K562 (cell line): ENCODE measurements around the gene PRF1. TPM values are rescaled to one million over a fixed set of nuclear protein-coding genes. Genes with fewer than 3 reads are reported as not detected.

Experiments used
- ARID1B ChIP-seq: fragments of 450-650 bp; IDR thresholded peaks from 2 replicates; pipeline ENCODE4 v1.6.1; 2016; ENCODE audit warnings: antibody characterized with exemption, mild to moderate bottlenecking, inconsistent platforms
- FOXA3 ChIP-seq, 2 experiments: fragments of 450-650 bp in 1 of 2; sonication (generic) in 1 of 2; formaldehyde crosslinking; IDR thresholded peaks in 1 of 2; conservative IDR thresholded peaks in 1 of 2; 2 replicates each; pipeline versions ENCODE4 v1.4.0 to v1.8.0; 2020 to 2022; ENCODE audit warnings: mild to moderate bottlenecking in 2 of 2, missing genetic modification reagents in 1 of 2
- HLTF ChIP-seq: fragments of 450-650 bp; IDR thresholded peaks from 2 replicates; pipeline ENCODE4 v1.6.1; 2016
- HMGN3 ChIP-seq: IDR thresholded peaks from 2 replicates; pipeline ENCODE4 v1.6.1; 2011; ENCODE audit warnings: borderline replicate concordance, low read depth, mild to moderate bottlenecking, mixed read lengths, low read length; ENCODE audit not compliant: insufficient read length; ENCODE audit errors: extremely low read depth
- HNRNPK ChIP-seq: fragments of 200-400 bp; formaldehyde crosslinking; IDR thresholded peaks from one replicate; pipeline ENCODE4 v1.6.1; 2018; ENCODE audit warnings: mild to moderate bottlenecking, low read depth, low read length; ENCODE audit not compliant: poor library complexity, severe bottlenecking
- MAZ ChIP-seq, 2 experiments: fragments of 450-650 bp in 1 of 2; sonication (generic) in 1 of 2; formaldehyde crosslinking; IDR thresholded peaks in 1 of 2; conservative IDR thresholded peaks in 1 of 2; 2 replicates each; pipeline versions ENCODE4 v1.4.0 to v1.5.0; 2020; ENCODE audit warnings: mild to moderate bottlenecking in 1 of 2, missing genetic modification reagents in 1 of 2
- MEIS2 ChIP-seq: fragments of 450-650 bp; IDR thresholded peaks from 2 replicates; pipeline ENCODE4 v1.6.1; 2014; ENCODE audit warnings: mild to moderate bottlenecking; ENCODE audit not compliant: partially characterized antibody
- NFATC3 ChIP-seq: fragments of 450-650 bp; IDR thresholded peaks from 2 replicates; pipeline ENCODE4 v1.6.1; 2017; ENCODE audit warnings: mild to moderate bottlenecking
- PCBP2 ChIP-seq: fragments of 200-400 bp; formaldehyde crosslinking; IDR thresholded peaks from 2 replicates; pipeline ENCODE4 v1.6.1; 2018; ENCODE audit warnings: low read length, low read depth, mild to moderate bottlenecking, moderate library complexity; ENCODE audit not compliant: poor library complexity, severe bottlenecking
- PYGO2 ChIP-seq: fragments of 450-650 bp; IDR thresholded peaks from 2 replicates; pipeline ENCODE4 v1.6.1; 2016; ENCODE audit warnings: mild to moderate bottlenecking, missing genetic modification characterization, moderate library complexity, missing compliant biosample characterization
- SNIP1 ChIP-seq: fragments of 450-650 bp; IDR thresholded peaks from 2 replicates; pipeline ENCODE4 v1.7.1; 2017; ENCODE audit warnings: low read depth, mild to moderate bottlenecking
- ZKSCAN3 ChIP-seq: fragments of 250-450 bp; sonication (Bioruptor Pico); IDR thresholded peaks from 2 replicates; pipeline ENCODE4 v1.4.0; 2020
- ZNF696 ChIP-seq: fragments of 250-450 bp; sonication (Bioruptor Pico); conservative IDR thresholded peaks from 2 replicates; pipeline ENCODE4 v1.4.0; 2020; ENCODE audit warnings: mild to moderate bottlenecking, moderate library complexity
- polyA plus RNA-seq, 8 experiments: library from polyadenylated mRNA; depleted of rRNA in 4 of 8; stranded (reverse) in 5 of 8; unstranded in 3 of 8; fragments of >200 nt; fragmentation: Nextera tagmentation in 2 of 8; fragmentation: Illumina TruSeq in 1 of 8; extraction: Ambion mirVana in 2 of 8; extraction: Trizol in 1 of 8; gene quantifications; 2 replicates each; pipeline versions ENCODE4 v1.2.1 to v1.2.3, GENCODE V29; 2011 to 2014; ENCODE audit warnings: inconsistent platforms in 1 of 8, missing spikeins in 1 of 8
- total RNA-seq, 7 experiments: library from RNA; depleted of rRNA in 6 of 7; stranded (reverse); fragments of >200 nt in 6 of 7; fragmentation: Illumina TruSeq in 2 of 7; extraction: Trizol in 2 of 7; gene quantifications; 2 replicates each; pipeline versions ENCODE4 v1.2.1 to v1.2.3, GENCODE V29; 2011 to 2021; ENCODE audit warnings: low replicate concordance in 1 of 7
- TF ChIP-seq, protein P1 (sequence below): fragments of 450-650 bp; IDR thresholded peaks from 2 replicates; pipeline ENCODE4 v1.7.0; 2016; ENCODE audit warnings: borderline replicate concordance
- TF ChIP-seq, protein P2 (sequence below): fragments of 250-450 bp; sonication (Bioruptor Pico); IDR thresholded peaks from 2 replicates; pipeline ENCODE4 v1.8.0; 2021; ENCODE audit warnings: mild to moderate bottlenecking, moderate library complexity
- TF ChIP-seq, protein P3 (sequence below): sonication (generic); formaldehyde crosslinking; IDR thresholded peaks from 2 replicates; pipeline ENCODE4 v1.8.0; 2022; ENCODE audit warnings: mild to moderate bottlenecking, missing genetic modification reagents, borderline replicate concordance
- TF ChIP-seq, protein P4 (sequence below): fragments of 450-650 bp; IDR thresholded peaks from one replicate; pipeline ENCODE4 v1.6.1; 2018; ENCODE audit warnings: mild to moderate bottlenecking, moderate library complexity; ENCODE audit not compliant: partially characterized antibody

The PRF1 gene
- total and polyA plus RNA-seq, 9 of the 15 experiments (the other 6 are each of a cell fraction or from before 2014, with no cell fraction given) = 3.8 to 8.6 (median 6.3) TPM

DNA sequence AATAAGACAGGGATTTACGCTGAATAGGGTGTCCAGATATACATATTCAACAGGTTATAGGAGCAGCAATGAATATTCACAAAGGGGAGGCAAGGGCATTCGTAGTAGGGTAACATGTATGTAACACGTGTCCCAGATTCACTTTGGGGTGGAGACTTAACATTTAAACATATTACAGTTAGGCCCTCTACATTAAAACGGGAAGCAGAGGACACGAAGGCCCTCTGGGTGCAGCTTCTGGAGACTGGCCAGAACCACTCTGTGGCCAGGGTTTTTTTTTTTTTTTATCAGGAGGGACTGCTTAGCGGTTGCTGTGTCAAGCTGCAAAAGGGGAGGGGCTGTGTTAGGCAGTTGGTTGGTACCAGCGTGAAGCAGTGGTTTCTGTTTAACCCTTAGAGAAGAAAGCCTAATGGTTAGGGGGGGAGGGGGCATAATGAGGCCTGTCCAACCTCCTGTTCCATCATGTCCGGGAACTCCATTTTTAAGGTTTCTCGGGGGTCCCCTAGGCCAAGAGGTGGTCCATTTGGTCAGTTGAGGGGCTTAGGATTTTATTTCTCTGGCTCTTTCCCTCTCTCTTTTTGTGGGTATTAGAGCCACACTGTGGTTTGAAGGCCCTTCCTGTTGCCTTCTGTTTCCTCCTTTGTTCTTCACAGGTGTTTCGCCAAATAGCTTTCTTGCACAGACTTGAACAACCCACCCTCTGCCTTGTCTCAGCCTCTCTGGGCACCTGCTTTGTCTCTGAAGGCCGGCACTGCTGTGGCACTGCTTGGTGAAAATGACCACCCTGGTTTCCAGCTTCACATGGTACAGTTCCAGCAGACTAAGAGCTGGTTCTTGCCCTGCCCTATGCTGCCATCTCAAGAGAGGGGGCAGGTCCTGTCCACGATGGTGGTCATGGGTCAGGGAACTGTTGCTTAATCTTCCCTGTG is 26.4 kb downstream of the PRF1 start (continued):
- no peak for TF ChIP-seq PCBP2
- TF ChIP-seq, protein P1, sequence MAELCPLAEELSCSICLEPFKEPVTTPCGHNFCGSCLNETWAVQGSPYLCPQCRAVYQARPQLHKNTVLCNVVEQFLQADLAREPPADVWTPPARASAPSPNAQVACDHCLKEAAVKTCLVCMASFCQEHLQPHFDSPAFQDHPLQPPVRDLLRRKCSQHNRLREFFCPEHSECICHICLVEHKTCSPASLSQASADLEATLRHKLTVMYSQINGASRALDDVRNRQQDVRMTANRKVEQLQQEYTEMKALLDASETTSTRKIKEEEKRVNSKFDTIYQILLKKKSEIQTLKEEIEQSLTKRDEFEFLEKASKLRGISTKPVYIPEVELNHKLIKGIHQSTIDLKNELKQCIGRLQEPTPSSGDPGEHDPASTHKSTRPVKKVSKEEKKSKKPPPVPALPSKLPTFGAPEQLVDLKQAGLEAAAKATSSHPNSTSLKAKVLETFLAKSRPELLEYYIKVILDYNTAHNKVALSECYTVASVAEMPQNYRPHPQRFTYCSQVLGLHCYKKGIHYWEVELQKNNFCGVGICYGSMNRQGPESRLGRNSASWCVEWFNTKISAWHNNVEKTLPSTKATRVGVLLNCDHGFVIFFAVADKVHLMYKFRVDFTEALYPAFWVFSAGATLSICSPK = no peak
- no peak for TF ChIP-seq ZKSCAN3 (CRISPR knock-in tag)
- TF ChIP-seq, protein P2, sequence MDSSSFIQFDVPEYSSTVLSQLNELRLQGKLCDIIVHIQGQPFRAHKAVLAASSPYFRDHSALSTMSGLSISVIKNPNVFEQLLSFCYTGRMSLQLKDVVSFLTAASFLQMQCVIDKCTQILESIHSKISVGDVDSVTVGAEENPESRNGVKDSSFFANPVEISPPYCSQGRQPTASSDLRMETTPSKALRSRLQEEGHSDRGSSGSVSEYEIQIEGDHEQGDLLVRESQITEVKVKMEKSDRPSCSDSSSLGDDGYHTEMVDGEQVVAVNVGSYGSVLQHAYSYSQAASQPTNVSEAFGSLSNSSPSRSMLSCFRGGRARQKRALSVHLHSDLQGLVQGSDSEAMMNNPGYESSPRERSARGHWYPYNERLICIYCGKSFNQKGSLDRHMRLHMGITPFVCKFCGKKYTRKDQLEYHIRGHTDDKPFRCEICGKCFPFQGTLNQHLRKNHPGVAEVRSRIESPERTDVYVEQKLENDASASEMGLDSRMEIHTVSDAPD (CRISPR knock-in tag) = no peak
- peak; percentile 32; the same call in 1 of the 2 replicates for TF ChIP-seq HLTF
- no peak for TF ChIP-seq ZNF696 (CRISPR knock-in tag)
- no peak for TF ChIP-seq SNIP1
- TF ChIP-seq MEIS2 = no peak
- no peak for TF ChIP-seq NFATC3
- TF ChIP-seq HNRNPK = no peak
- TF ChIP-seq, protein P3, sequence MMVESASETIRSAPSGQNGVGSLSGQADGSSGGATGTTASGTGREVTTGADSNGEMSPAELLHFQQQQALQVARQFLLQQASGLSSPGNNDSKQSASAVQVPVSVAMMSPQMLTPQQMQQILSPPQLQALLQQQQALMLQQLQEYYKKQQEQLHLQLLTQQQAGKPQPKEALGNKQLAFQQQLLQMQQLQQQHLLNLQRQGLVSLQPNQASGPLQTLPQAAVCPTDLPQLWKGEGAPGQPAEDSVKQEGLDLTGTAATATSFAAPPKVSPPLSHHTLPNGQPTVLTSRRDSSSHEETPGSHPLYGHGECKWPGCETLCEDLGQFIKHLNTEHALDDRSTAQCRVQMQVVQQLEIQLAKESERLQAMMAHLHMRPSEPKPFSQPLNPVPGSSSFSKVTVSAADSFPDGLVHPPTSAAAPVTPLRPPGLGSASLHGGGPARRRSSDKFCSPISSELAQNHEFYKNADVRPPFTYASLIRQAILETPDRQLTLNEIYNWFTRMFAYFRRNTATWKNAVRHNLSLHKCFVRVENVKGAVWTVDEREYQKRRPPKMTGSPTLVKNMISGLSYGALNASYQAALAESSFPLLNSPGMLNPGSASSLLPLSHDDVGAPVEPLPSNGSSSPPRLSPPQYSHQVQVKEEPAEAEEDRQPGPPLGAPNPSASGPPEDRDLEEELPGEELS = no peak
- TF ChIP-seq MAZ (CRISPR knock-in tag; conservative IDR thresholded peaks at IDR 0.05 in 1 of 2, IDR thresholded peaks at IDR 0.05 in 1 of 2) = peak; percentile 65
- TF ChIP-seq ARID1B = peak; percentile 65; the same call in 1 of the 2 replicates
- no peak; a peak in 1 of 4 replicates for TF ChIP-seq FOXA3 (CRISPR knock-in tag; conservative IDR thresholded peaks at IDR 0.05 in 1 of 2, IDR thresholded peaks at IDR 0.05 in 1 of 2)
- no peak for TF ChIP-seq PYGO2 (tag)
- TF ChIP-seq HMGN3 = no peak
- TF ChIP-seq, protein P4, sequence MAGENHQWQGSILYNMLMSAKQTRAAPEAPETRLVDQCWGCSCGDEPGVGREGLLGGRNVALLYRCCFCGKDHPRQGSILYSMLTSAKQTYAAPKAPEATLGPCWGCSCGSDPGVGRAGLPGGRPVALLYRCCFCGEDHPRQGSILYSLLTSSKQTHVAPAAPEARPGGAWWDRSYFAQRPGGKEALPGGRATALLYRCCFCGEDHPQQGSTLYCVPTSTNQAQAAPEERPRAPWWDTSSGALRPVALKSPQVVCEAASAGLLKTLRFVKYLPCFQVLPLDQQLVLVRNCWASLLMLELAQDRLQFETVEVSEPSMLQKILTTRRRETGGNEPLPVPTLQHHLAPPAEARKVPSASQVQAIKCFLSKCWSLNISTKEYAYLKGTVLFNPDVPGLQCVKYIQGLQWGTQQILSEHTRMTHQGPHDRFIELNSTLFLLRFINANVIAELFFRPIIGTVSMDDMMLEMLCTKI = no peak
